OCI-LY7 (cell line): ENCODE data around the gene NRP1. TPM values are rescaled to one million over a fixed set of nuclear protein-coding genes. Genes with fewer than 3 reads are reported as not detected.

Experiments
- BruUV-seq: library from RNA; stranded (reverse); fragments of 400-500 nt; replicated peaks from 2 replicates; lab custom pipeline; 2021; lab: Mats Ljungman, UMichigan
- CTCF ChIA-PET: fragments of 300-600 bp; sonication (Branson Sonifier 250); formaldehyde crosslinking; loops from one replicate; lab custom pipeline; 2022; ENCODE audit warnings: antibody characterized with exemption; ENCODE audit not compliant: unreplicated experiment; lab: Charles Lee
- POLR2A ChIA-PET: fragments of 300-600 bp; sonication (Branson Sonifier 250); formaldehyde crosslinking; loops from one replicate; lab custom pipeline; 2022; ENCODE audit warnings: antibody characterized with exemption; lab: Charles Lee
- DNase-seq: peaks from one replicate; pipeline ENCODE4 v3.0.0-alpha.2; 2015; ENCODE audit warnings: low spot score
- H2AFZ ChIP-seq: fragments of 200-600 bp; sonication (generic), shearing (Covaris generic); 2 replicates; pipeline ENCODE4 v1.6.1; 2014; ENCODE audit warnings: mild to moderate bottlenecking, antibody characterized with exemption, low read length, moderate library complexity
- H3K27ac ChIP-seq: fragments of 200-600 bp; sonication (generic); 2 replicates; pipeline ENCODE4 v1.5.1; 2014; ENCODE audit warnings: mixed run types, low read depth, mild to moderate bottlenecking, moderate library complexity, low read length, inconsistent platforms; ENCODE audit not compliant: poor library complexity, severe bottlenecking
- H3K36me3 ChIP-seq: fragments of 200-600 bp; sonication (generic); 2 replicates; pipeline ENCODE4 v1.6.1; 2014; ENCODE audit warnings: mild to moderate bottlenecking, antibody characterized with exemption, low read length, moderate library complexity, mixed read lengths; ENCODE audit not compliant: insufficient read depth
- H3K4me1 ChIP-seq: fragments of 200-600 bp; sonication (generic); 2 replicates; pipeline ENCODE4 v1.5.1; 2014; ENCODE audit warnings: mild to moderate bottlenecking, low read length; ENCODE audit not compliant: insufficient read depth, poor library complexity, severe bottlenecking
- H3K4me2 ChIP-seq: fragments of 200-600 bp; sonication (generic); 2 replicates; pipeline ENCODE4 v1.6.1; 2014; ENCODE audit warnings: mild to moderate bottlenecking, low read length
- H3K4me3 ChIP-seq: fragments of 200-600 bp; sonication (generic); 2 replicates; pipeline ENCODE4 v1.5.1; 2014; ENCODE audit warnings: mild to moderate bottlenecking, low read depth, low read length; ENCODE audit not compliant: poor library complexity, severe bottlenecking
- H3K79me2 ChIP-seq: fragments of 200-600 bp; sonication (generic); 2 replicates; pipeline ENCODE4 v1.6.1; 2016; ENCODE audit warnings: low read depth, mild to moderate bottlenecking, low read length, moderate library complexity, mixed read lengths; ENCODE audit not compliant: insufficient read depth
- H3K9me2 ChIP-seq: fragments of 200-600 bp; sonication (generic); 2 replicates; pipeline ENCODE4 v1.6.1; 2016; ENCODE audit warnings: mild to moderate bottlenecking, low read length, mixed read lengths; ENCODE audit not compliant: insufficient read depth
- H3K9me3 ChIP-seq: fragments of 200-600 bp; sonication (generic); 2 replicates; pipeline ENCODE4 v1.6.1; 2014; ENCODE audit warnings: mild to moderate bottlenecking, mixed run types, low read length, mixed read lengths
- H4K20me1 ChIP-seq: fragments of 200-600 bp; sonication (generic); 2 replicates; pipeline ENCODE4 v1.6.1; 2014; ENCODE audit warnings: mild to moderate bottlenecking, antibody characterized with exemption, low read length, moderate library complexity, mixed read lengths; ENCODE audit not compliant: insufficient read depth
- EZH2phosphoT487 ChIP-seq: fragments of 200-600 bp; sonication (generic); IDR thresholded peaks from 2 replicates; pipeline ENCODE4 v1.6.1; 2018; ENCODE audit warnings: low read depth, borderline replicate concordance, mild to moderate bottlenecking, mixed run types, antibody characterized with exemption, low read length, moderate library complexity, mixed read lengths
- intact Hi-C: fragments of 100-400 bp; cut with micrococcal nuclease; formaldehyde crosslinking; loops from one replicate; pipeline ENCODE4 v1.10.0; 2022; ENCODE audit not compliant: unreplicated experiment
- total RNA-seq, 2 experiments: library from RNA; depleted of rRNA in 1 of 2; stranded (reverse); fragments of >200 nt in 1 of 2; shearing (Covaris generic) in 1 of 2; gene quantifications; 2 replicates each; pipeline ENCODE4 v1.2.3, GENCODE V29; 2014 to 2022
- TF ChIP-seq, protein P1 (sequence below): fragments of 200-600 bp; sonication (generic); conservative IDR thresholded peaks from 2 replicates; pipeline ENCODE4 v1.5.1; 2014; ENCODE audit warnings: mild to moderate bottlenecking, antibody characterized with exemption, low read length, moderate library complexity, mixed read lengths

The NRP1 gene
- total RNA-seq, 2 experiments from 2014 or later, result not detected

DNA sequence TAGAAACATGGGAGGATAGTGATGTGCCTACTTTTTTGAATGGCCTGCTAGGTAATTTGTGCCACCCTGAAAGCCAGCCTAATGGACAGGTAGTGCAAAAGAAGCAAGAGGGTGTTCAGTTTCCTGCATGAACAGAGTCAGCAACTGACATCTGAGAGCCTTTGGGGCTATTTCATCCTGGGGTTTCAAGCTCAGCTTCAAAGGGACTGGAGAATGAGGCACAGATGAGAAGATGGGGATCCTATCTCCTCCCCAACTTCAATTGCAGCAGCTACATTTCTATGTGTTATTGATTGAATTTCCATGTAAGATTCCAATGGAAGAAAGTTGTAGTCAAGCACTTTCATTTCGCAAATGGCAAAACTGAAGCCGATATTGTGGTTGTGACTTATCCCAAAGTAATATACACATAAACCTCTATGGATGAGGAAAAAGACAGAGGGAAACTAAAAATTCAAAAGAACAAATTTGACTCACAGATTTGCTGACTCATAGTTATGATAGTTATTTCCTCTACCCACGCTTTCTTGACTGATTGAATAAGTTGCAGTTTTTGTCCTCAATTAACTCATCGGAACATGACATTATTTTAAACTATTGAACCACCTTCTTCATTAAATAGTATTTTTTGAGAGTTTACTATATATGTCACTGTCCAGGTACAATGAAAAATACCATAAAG lies 42.6 kb upstream of the NRP1 start:
- H3K36me3 ChIP-seq, result no peaks in the 10 kb centered on the region
- no peaks in the 10 kb centered on the region for H3K79me2 ChIP-seq
- CTCF ChIA-PET, result no interaction called here
- no peak overlapping the region for H2AFZ ChIP-seq
- no TSS peak for BruUV-seq
- DNase-seq, result no peak
- no peaks in the 10 kb centered on the region for H4K20me1 ChIP-seq
- POLR2A ChIA-PET, result no interaction called here
- no peak overlapping the region for H3K27ac ChIP-seq
- no peaks in the 10 kb centered on the region for H3K9me3 ChIP-seq
- TF ChIP-seq, protein P1, sequence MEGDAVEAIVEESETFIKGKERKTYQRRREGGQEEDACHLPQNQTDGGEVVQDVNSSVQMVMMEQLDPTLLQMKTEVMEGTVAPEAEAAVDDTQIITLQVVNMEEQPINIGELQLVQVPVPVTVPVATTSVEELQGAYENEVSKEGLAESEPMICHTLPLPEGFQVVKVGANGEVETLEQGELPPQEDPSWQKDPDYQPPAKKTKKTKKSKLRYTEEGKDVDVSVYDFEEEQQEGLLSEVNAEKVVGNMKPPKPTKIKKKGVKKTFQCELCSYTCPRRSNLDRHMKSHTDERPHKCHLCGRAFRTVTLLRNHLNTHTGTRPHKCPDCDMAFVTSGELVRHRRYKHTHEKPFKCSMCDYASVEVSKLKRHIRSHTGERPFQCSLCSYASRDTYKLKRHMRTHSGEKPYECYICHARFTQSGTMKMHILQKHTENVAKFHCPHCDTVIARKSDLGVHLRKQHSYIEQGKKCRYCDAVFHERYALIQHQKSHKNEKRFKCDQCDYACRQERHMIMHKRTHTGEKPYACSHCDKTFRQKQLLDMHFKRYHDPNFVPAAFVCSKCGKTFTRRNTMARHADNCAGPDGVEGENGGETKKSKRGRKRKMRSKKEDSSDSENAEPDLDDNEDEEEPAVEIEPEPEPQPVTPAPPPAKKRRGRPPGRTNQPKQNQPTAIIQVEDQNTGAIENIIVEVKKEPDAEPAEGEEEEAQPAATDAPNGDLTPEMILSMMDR, result no peak
- TF ChIP-seq EZH2phosphoT487, result no peak
- no peak overlapping the region for H3K4me2 ChIP-seq
- no peaks in the 10 kb centered on the region for H3K9me2 ChIP-seq
- H3K4me1 ChIP-seq, result no peaks in the 10 kb centered on the region
- H3K4me3 ChIP-seq, result no peak overlapping the region
- intact Hi-C loops, result no loop called here

DNA sequence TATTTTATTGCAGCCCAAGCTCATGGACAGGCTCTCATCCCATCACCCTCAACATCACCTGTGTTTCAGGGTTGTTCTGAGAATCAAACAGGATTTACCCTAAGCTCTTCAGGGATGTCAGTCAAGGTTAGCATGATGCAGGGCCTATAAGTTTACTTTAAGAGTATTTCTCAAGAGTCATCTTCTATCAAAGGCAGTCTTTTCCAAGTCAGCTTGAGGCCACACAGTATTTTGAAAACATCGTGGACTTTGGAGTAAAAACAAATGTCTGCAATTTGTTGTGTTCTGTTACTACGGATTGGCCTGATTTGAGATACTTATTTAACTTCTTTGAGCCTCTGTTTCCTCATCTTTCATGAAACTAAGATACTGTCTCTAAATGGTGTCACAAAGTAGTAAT lies 42.0 kb upstream of the NRP1 start:
- ChIA-PET CTCF (no interaction called here), POLR2A (no interaction called here)
- no peaks in the 10 kb centered on the region for H3K9me3 ChIP-seq
- intact Hi-C loops, result no loop called here
- BruUV-seq, result no TSS peak
- DNase-seq, result no peak
- no peak overlapping the region for H3K4me2 ChIP-seq
- H3K4me3 ChIP-seq, result no peak overlapping the region
- no peaks in the 10 kb centered on the region for H3K79me2 ChIP-seq
- no peaks in the 10 kb centered on the region for H3K4me1 ChIP-seq
- no peaks in the 10 kb centered on the region for H4K20me1 ChIP-seq
- H3K27ac ChIP-seq, result no peak overlapping the region
- no peak for TF ChIP-seq EZH2phosphoT487
- TF ChIP-seq, protein P1, result no peak
- H2AFZ ChIP-seq, result no peak overlapping the region
- no peaks in the 10 kb centered on the region for H3K9me2 ChIP-seq
- H3K36me3 ChIP-seq, result no peaks in the 10 kb centered on the region

DNA sequence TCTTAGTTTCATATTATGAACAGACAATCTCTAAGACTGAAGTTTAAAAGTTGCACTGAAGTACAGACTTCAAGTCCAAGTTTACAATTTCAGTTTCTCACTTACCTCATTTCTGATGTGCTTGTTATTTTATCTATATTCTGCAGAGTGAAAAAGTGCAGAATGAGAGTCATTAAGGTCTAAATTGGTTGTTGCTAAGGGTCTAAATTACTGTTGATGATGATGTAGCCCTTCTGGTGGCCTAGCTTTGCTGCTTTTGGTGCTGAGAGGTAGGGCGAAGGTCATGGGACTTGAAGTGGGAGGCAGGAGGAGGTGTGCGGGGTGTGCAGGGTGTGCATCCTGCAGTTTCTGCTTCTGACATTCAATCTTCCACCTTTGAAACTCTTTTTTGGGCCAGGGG lies 38.8 kb upstream of the NRP1 start:
- Histone ChIP-seq H3K9me3 (no peaks in the 10 kb centered on the region), H3K4me3 (no peak overlapping the region), H3K9me2 (no peaks in the 10 kb centered on the region), H3K36me3 (no peaks in the 10 kb centered on the region), H3K4me1 (no peaks in the 10 kb centered on the region), H3K27ac (no peak overlapping the region), H3K79me2 (no peaks in the 10 kb centered on the region), H4K20me1 (no peaks in the 10 kb centered on the region), H3K4me2 (no peak overlapping the region), H2AFZ (no peak overlapping the region)
- no peak for DNase-seq
- CTCF ChIA-PET, result no interaction called here
- no peak for TF ChIP-seq EZH2phosphoT487
- TF ChIP-seq, protein P1, result no peak
- no TSS peak for BruUV-seq
- POLR2A ChIA-PET, result interaction anchor here (1.1 kb wide), 1 partner anchor 81 kb away, joined by 3 read pairs; no protein-coding TSS in a partner anchor
- intact Hi-C loops, result no loop called here
